Mucosa of stomach (tissue), 1 donor: ENCODE results near the gene ZNF692.

Experiments used
- H3K27me3 ChIP-seq: one replicate; pipeline ENCODE4 v1.7.0; 2013; ENCODE audit warnings: mild to moderate bottlenecking, low read length; ENCODE audit not compliant: control insufficient read depth, insufficient read depth
- H3K36me3 ChIP-seq: one replicate; pipeline ENCODE4 v1.7.0; 2013; ENCODE audit warnings: low read length; ENCODE audit not compliant: control insufficient read depth, insufficient read depth
- H3K4me1 ChIP-seq: one replicate; pipeline ENCODE4 v1.7.0; 2013; ENCODE audit warnings: mild to moderate bottlenecking, low read length; ENCODE audit not compliant: control insufficient read depth, insufficient read depth
- H3K4me3 ChIP-seq: one replicate; pipeline ENCODE4 v1.7.0; 2013; ENCODE audit warnings: low read length
- H3K9ac ChIP-seq: one replicate; pipeline ENCODE4 v1.7.0; 2013; ENCODE audit warnings: mild to moderate bottlenecking, low read length, moderate library complexity
- H3K9me3 ChIP-seq: one replicate; pipeline ENCODE4 v1.7.0; 2013; ENCODE audit warnings: mild to moderate bottlenecking, low read length, moderate library complexity; ENCODE audit not compliant: control insufficient read depth
- donor health status: Pancreatic carcinoma.

The ZNF692 gene

GRCh38 chr1:248817065-248817464 is 41.8 kb downstream of the ZNF692 start:
- Histone ChIP-seq H3K27me3 (no peaks in the 10 kb centered on the region), H3K9ac (no peak overlapping the region), H3K4me1 (peaks cover 8% of the 10 kb centered on the region), H3K4me3 (no peak overlapping the region), H3K36me3 (peaks cover 8% of the 10 kb centered on the region), H3K9me3 (no peaks in the 10 kb centered on the region)

- no peaks in the 10 kb centered on the region for H3K9me3 ChIP-seq
- no peak overlapping the region for H3K4me3 ChIP-seq
- H3K27me3 ChIP-seq = no peaks in the 10 kb centered on the region
- H3K36me3 ChIP-seq = peaks cover 8% of the 10 kb centered on the region
- H3K4me1 ChIP-seq = peaks cover 8% of the 10 kb centered on the region
- H3K9ac ChIP-seq = no peak overlapping the region
Measured at GRCh38 chr1:248816042-248816851, 42.6 kb downstream of the ZNF692 start.

- peaks cover 7% of the 10 kb centered on the region for H3K4me1 ChIP-seq
Measured at GRCh38 chr1:248815407-248816034, 43.4 kb downstream of the ZNF692 start.

GRCh38 chr1:248814351-248814750 is 44.5 kb downstream of the ZNF692 start:
- Histone ChIP-seq H3K4me3 (no peak overlapping the region), H3K36me3 (peaks cover 8% of the 10 kb centered on the region), H3K4me1 (peaks cover 9% of the 10 kb centered on the region), H3K27me3 (no peaks in the 10 kb centered on the region), H3K9ac (no peak overlapping the region), H3K9me3 (no peaks in the 10 kb centered on the region)

More at GRCh38 chr1:248815407-248816034, 43.4 kb downstream of the ZNF692 start:
- H3K4me3 ChIP-seq = no peak overlapping the region
- no peaks in the 10 kb centered on the region for H3K27me3 ChIP-seq
- H3K36me3 ChIP-seq = peaks cover 8% of the 10 kb centered on the region
- no peaks in the 10 kb centered on the region for H3K9me3 ChIP-seq
- no peak overlapping the region for H3K9ac ChIP-seq

GRCh38 chr1:248813546-248813945 is 45.3 kb downstream of the ZNF692 start:
- Histone ChIP-seq H3K4me3 (no peak overlapping the region), H3K4me1 (peaks cover 9% of the 10 kb centered on the region), H3K9me3 (no peaks in the 10 kb centered on the region), H3K27me3 (no peaks in the 10 kb centered on the region), H3K9ac (no peak overlapping the region), H3K36me3 (peaks cover 8% of the 10 kb centered on the region)

- Histone ChIP-seq H3K9me3 (no peaks in the 10 kb centered on the region), H3K27me3 (no peaks in the 10 kb centered on the region), H3K9ac (no peak overlapping the region), H3K4me1 (peaks cover 9% of the 10 kb centered on the region), H3K36me3 (peaks cover 8% of the 10 kb centered on the region), H3K4me3 (no peak overlapping the region)
Measured at GRCh38 chr1:248812736-248813425, 46.0 kb downstream of the ZNF692 start.

GRCh38 chr1:248811514-248812490 is 47.1 kb downstream of the ZNF692 start:
- Histone ChIP-seq H3K27me3 (no peaks in the 10 kb centered on the region), H3K4me3 (no peak overlapping the region), H3K9me3 (no peaks in the 10 kb centered on the region), H3K4me1 (peaks cover 12% of the 10 kb centered on the region), H3K9ac (no peak overlapping the region), H3K36me3 (peaks cover 8% of the 10 kb centered on the region)

GRCh38 chr1:248810727-248811513 is 48.0 kb downstream of the ZNF692 start:
- no peak overlapping the region for H3K9ac ChIP-seq
- H3K36me3 ChIP-seq = peaks cover 8% of the 10 kb centered on the region
- H3K4me1 ChIP-seq = peaks cover 16% of the 10 kb centered on the region
- no peaks in the 10 kb centered on the region for H3K9me3 ChIP-seq
- no peak overlapping the region for H3K4me3 ChIP-seq
- H3K27me3 ChIP-seq = no peaks in the 10 kb centered on the region

- Histone ChIP-seq H3K4me1 (peaks cover 24% of the 10 kb centered on the region), H3K27me3 (no peaks in the 10 kb centered on the region), H3K36me3 (peaks cover 8% of the 10 kb centered on the region), H3K9ac (no peak overlapping the region), H3K4me3 (no peak overlapping the region), H3K9me3 (no peaks in the 10 kb centered on the region)
Measured at GRCh38 chr1:248810000-248810726, 48.7 kb downstream of the ZNF692 start.

GRCh38 chr1:248808876-248809275 is 50.0 kb downstream of the ZNF692 start:
- Histone ChIP-seq H3K36me3 (peaks cover 4% of the 10 kb centered on the region), H3K9ac (no peak overlapping the region), H3K4me1 (peaks cover 29% of the 10 kb centered on the region), H3K9me3 (no peaks in the 10 kb centered on the region), H3K27me3 (no peaks in the 10 kb centered on the region), H3K4me3 (no peak overlapping the region)
